GM06990 (cell line): ENCODE results near the gene ATP6V0D1.

ENCODE experiments used
- DNase-seq: peaks from one replicate; pipeline ENCODE4 v3.0.0-alpha.2; 2011; ENCODE audit not compliant: insufficient read length; ENCODE audit errors: extremely low read depth
- H3K27me3 ChIP-seq: replicated peaks from 2 replicates; pipeline ENCODE4 v1.6.0; 2011; ENCODE audit warnings: low read length; ENCODE audit not compliant: control insufficient read depth, insufficient read depth
- H3K36me3 ChIP-seq: 2 replicates; pipeline ENCODE4 v1.5.1; 2011; ENCODE audit warnings: low read length; ENCODE audit not compliant: control insufficient read depth, insufficient read depth
- H3K4me3 ChIP-seq: replicated peaks from 2 replicates; pipeline ENCODE4 v1.5.1; 2011; ENCODE audit warnings: low read depth, mild to moderate bottlenecking, control low read depth, low read length
- TF ChIP-seq, protein P1 (sequence below): IDR thresholded peaks from 2 replicates; pipeline ENCODE4 v1.5.1; 2011; ENCODE audit warnings: low read length, control low read depth, mild to moderate bottlenecking, inconsistent platforms; ENCODE audit not compliant: insufficient read depth, poor library complexity, severe bottlenecking

Gene ATP6V0D1

DNA sequence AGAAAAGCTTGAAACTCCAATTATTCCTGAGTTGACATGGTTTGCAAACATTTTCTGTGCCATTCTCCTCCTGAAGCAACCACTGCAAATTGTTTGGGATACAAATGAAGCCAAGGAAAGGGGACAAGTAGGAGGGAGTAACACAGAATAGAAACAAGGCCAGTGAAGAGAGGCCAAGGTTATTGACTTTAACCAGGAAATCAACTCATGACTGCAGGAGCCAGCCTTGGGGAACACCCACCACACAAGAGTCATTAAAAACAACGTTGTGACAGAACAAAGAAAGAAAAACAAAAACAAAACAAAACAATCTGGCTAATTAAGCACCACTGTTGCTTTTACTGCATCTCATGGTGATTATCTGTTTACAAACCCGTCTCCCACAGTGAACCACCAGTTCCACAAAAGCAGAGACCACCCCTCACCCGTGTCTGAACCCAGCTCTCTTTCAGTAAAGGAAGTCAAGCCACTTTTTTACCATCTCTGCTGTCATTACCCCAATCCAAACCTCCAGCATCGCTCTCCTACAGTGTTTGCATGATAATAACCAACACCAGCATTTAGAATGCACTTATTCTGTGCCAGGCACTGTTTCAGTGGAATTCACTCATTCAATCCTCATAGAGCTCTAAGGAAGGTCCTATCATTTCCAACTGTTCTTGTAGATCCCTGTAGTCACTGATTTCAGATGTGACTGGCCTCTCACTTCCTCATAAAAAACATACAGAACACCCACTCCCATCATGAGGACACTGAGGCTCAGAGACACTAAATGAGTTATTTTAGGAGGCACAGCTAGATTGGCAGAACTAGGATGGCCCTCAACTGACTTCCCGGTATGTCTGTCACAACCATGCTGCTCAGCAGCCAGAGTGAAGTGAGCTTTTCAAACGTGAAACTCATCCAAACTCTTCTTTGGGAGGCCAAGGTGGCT lies 66.7 kb downstream of the ATP6V0D1 start:
- Histone ChIP-seq H3K4me3 (no peak overlapping the region), H3K36me3 (no peaks in the 10 kb centered on the region; the same call in 1 of the 2 replicates), H3K27me3 (no peaks in the 10 kb centered on the region; the same call in 1 of the 2 replicates)
- no peak for DNase-seq
- TF ChIP-seq, protein P1, sequence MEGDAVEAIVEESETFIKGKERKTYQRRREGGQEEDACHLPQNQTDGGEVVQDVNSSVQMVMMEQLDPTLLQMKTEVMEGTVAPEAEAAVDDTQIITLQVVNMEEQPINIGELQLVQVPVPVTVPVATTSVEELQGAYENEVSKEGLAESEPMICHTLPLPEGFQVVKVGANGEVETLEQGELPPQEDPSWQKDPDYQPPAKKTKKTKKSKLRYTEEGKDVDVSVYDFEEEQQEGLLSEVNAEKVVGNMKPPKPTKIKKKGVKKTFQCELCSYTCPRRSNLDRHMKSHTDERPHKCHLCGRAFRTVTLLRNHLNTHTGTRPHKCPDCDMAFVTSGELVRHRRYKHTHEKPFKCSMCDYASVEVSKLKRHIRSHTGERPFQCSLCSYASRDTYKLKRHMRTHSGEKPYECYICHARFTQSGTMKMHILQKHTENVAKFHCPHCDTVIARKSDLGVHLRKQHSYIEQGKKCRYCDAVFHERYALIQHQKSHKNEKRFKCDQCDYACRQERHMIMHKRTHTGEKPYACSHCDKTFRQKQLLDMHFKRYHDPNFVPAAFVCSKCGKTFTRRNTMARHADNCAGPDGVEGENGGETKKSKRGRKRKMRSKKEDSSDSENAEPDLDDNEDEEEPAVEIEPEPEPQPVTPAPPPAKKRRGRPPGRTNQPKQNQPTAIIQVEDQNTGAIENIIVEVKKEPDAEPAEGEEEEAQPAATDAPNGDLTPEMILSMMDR, result no peak

DNA sequence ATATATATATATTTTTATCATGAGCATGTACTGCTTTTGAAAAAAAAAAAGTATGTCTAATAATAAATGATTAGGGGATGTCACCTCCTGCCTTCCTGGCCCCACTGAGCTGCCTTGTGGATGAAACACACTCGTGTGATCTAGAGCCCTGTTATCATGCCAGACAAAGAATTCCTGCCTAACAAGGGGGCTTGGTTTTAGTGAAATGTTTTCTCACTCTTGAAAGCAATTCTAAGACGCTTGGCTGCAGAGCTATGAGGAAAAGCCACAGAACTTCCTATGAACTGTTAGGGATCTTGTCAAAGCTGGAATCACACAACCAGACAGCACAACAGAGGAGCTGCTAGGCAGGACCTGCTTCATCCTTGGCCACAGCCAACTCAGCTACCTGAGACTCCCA lies 68.7 kb downstream of the ATP6V0D1 start:
- Histone ChIP-seq H3K36me3 (no peaks in the 10 kb centered on the region; the same call in 1 of the 2 replicates), H3K4me3 (no peak overlapping the region), H3K27me3 (no peaks in the 10 kb centered on the region; the same call in 1 of the 2 replicates)
- TF ChIP-seq, protein P1, result no peak
- no peak for DNase-seq

DNA sequence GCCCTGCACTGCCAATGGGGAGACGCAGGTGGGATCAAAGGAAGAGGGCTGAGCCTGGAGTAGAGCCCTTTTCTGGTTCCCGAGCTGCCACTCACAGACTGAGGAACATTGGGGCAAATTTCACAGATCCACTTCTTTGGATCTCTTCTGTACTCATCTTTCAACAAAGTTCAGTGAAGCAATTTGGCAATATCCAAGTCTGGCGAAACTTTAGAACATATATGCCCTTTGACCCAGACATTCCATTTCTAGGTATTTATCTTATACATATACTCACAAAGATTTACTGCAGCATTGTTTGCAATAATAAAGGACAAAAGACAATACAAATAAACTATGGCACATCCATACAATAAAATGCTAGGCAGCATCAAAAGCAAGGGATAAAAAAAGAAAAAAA lies 69.6 kb downstream of the ATP6V0D1 start:
- Histone ChIP-seq H3K27me3 (no peaks in the 10 kb centered on the region; the same call in 1 of the 2 replicates), H3K4me3 (no peak overlapping the region), H3K36me3 (no peaks in the 10 kb centered on the region; the same call in 1 of the 2 replicates)
- DNase-seq, result no peak
- TF ChIP-seq, protein P1, result no peak

DNA sequence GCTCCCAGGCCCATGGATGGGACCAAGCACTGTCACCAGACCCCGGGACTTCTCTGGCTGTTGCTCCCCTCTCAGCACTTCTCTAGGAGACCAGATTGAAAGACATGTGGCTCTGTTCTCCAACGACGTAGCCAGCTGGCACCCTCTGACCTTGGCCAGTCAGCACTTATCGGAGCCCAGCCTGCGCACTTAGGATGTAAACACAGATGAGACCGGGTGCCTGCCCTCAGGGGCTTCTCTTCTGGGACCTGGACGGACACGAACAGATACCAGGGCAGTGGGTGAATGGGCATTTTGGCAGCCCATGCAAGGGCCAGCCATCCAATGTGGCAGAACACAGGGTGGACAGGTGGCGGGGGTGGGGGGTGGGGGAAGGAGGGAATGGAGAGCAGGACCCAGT lies 71.3 kb downstream of the ATP6V0D1 start:
- no peaks in the 10 kb centered on the region; the same call in 1 of the 2 replicates for H3K36me3 ChIP-seq
- TF ChIP-seq, protein P1, result no peak
- no peak for DNase-seq

DNA sequence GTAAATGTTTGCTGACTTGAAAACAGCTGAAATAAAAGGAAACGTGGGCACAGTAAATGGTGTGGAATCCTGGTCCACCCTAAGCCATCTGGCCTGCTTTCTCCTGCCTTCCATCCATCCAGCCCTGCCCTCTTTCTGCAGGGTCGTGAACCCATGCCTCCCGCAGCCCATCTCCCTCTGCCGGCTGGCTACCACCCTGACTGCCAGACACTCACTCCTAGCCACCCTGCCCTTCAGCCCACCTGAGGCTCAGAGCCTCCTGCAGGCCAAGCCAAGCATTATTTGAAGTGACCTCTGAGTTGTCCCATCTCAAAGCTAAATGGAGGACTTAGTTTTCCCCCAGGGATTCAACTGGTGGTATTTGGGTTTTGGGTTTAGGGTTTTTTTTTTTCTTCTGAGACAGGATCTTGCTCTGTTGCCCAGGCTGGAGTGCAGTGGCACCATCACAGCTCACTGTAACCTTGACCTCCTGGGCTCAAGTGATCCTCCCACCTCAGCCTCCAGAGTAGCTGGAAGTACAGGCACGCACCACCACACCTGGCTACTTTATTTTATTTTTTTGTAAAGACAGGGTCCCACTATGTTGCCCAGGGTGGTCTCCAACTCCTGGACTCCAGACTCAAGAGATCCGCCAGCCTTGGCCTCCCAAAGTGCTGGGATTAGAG lies 73.0 kb downstream of the ATP6V0D1 start:
- Histone ChIP-seq H3K36me3 (no peaks in the 10 kb centered on the region; the same call in 1 of the 2 replicates), H3K4me3 (no peak overlapping the region), H3K27me3 (no peaks in the 10 kb centered on the region; the same call in 1 of the 2 replicates)
- TF ChIP-seq, protein P1, result no peak
- no peak for DNase-seq

More for the DNA sequence above, 71.3 kb downstream of the ATP6V0D1 start:
- H3K27me3 ChIP-seq, result no peaks in the 10 kb centered on the region; the same call in 1 of the 2 replicates
- no peak overlapping the region for H3K4me3 ChIP-seq
